IPS DF 6.9 (cell line): Measurements from ENCODE around the gene MINAR2.

Experiments
- DNase-seq: peaks from one replicate; pipeline ENCODE4 v3.0.0-alpha.2; 2013; ENCODE audit warnings: low read depth, low spot score
- H3K27ac ChIP-seq: one replicate; pipeline ENCODE4 v1.5.1; 2013; ENCODE audit warnings: low read length, control low read depth
- H3K27me3 ChIP-seq: 2 replicates; pipeline ENCODE4 v1.6.1; 2013; ENCODE audit warnings: mild to moderate bottlenecking, low read length; ENCODE audit not compliant: control insufficient read depth, insufficient read depth
- H3K36me3 ChIP-seq: 2 replicates; pipeline ENCODE4 v1.6.1; 2013; ENCODE audit warnings: low read length; ENCODE audit not compliant: control insufficient read depth, insufficient read depth
- H3K4me1 ChIP-seq: 2 replicates; pipeline ENCODE4 v1.6.1; 2013; ENCODE audit warnings: low read length; ENCODE audit not compliant: control insufficient read depth, insufficient read depth
- H3K4me3 ChIP-seq: 2 replicates; pipeline ENCODE4 v1.5.1; 2013; ENCODE audit warnings: mild to moderate bottlenecking, low read length
- H3K9me3 ChIP-seq: 2 replicates; pipeline ENCODE4 v1.6.1; 2013; ENCODE audit warnings: low read length, inconsistent platforms; ENCODE audit not compliant: control insufficient read depth, insufficient read depth
- WGBS: extraction: QIAGEN DNeasy Blood & Tissue Kit; methylation state at CpG from one replicate; pipeline ENCODE4 v1.1.7; 2013; ENCODE audit warnings: mixed read lengths, missing lambda C conversion rate; ENCODE audit not compliant: insufficient read length, insufficient coverage; 5-methylcytosine and 5-hydroxymethylcytosine counted together

The MINAR2 gene

GRCh38 chr5:129747572-129748407 is at the start of gene MINAR2:
Gene MINAR2 (plus strand): TSS chr5:129748094. CDS start chr5:129748191, 97 bp downstream.
- WGBS = no CpG with 5 or more reads among the region's 13 CpGs
- H3K4me3 ChIP-seq = no peak within 1 kb of the TSS
- no peaks in the 10 kb centered on the region for H3K4me1 ChIP-seq
- no peak within 1 kb of the TSS for H3K27ac ChIP-seq
- H3K36me3 ChIP-seq = no peaks in the 10 kb centered on the region
- DNase-seq = no peak
- H3K27me3 ChIP-seq = no peaks in the 10 kb centered on the region
- H3K9me3 ChIP-seq = no peaks in the 10 kb centered on the region

GRCh38 chr5:129698661-129699060 is 49.2 kb upstream of the MINAR2 start:
- DNase-seq = no peak
- Histone ChIP-seq H3K4me3 (no peak overlapping the region), H3K27ac (no peak overlapping the region), H3K4me1 (no peaks in the 10 kb centered on the region), H3K27me3 (no peaks in the 10 kb centered on the region), H3K9me3 (no peaks in the 10 kb centered on the region), H3K36me3 (no peaks in the 10 kb centered on the region; the same call in 1 of the 2 replicates)

GRCh38 chr5:129716235-129716634 is 31.7 kb upstream of the MINAR2 start:
- no peaks in the 10 kb centered on the region for H3K27me3 ChIP-seq
- H3K27ac ChIP-seq = no peak overlapping the region
- no peaks in the 10 kb centered on the region for H3K9me3 ChIP-seq
- DNase-seq = no peak
- H3K4me1 ChIP-seq = no peaks in the 10 kb centered on the region
- WGBS = no CpG with 5 or more reads among the region's 1 CpG
- no peak overlapping the region for H3K4me3 ChIP-seq
- H3K36me3 ChIP-seq = no peaks in the 10 kb centered on the region

- no peaks in the 10 kb centered on the region for H3K9me3 ChIP-seq
- no peak overlapping the region for H3K27ac ChIP-seq
- H3K36me3 ChIP-seq = no peaks in the 10 kb centered on the region
- WGBS = no CpG with 5 or more reads among the region's 5 CpGs
- no peak overlapping the region for H3K4me3 ChIP-seq
- H3K4me1 ChIP-seq = no peaks in the 10 kb centered on the region
- H3K27me3 ChIP-seq = no peaks in the 10 kb centered on the region
- no peak for DNase-seq
Measured at GRCh38 chr5:129716651-129717050, 31.2 kb upstream of the MINAR2 start.

DNA sequence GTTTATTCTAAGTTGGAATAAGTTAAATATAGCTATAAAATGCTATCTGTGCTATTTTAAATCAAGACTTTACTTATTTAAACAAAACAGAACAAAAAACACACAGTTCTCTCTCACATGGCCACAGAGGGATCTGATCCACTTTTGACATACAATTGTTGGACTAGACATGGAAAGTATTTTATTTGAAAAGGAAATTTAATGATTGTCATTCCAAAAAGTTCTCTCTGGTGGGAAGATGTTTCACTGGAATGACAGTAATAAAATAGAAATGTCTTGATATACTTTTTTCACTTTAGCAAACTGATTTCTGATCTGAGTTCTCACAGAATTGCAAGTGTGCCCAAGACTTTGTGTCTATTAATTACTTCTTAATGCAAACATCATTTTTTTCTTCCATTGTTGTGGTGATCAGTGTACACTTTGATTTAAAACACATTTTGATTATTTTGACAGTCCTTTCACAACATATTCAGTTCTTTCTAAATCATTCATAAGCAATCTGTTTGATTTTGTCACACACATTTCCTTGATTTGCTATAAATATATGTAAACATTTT is 30.1 kb upstream of the MINAR2 start:
- H3K4me1 ChIP-seq = no peaks in the 10 kb centered on the region
- no peaks in the 10 kb centered on the region for H3K36me3 ChIP-seq

DNA sequence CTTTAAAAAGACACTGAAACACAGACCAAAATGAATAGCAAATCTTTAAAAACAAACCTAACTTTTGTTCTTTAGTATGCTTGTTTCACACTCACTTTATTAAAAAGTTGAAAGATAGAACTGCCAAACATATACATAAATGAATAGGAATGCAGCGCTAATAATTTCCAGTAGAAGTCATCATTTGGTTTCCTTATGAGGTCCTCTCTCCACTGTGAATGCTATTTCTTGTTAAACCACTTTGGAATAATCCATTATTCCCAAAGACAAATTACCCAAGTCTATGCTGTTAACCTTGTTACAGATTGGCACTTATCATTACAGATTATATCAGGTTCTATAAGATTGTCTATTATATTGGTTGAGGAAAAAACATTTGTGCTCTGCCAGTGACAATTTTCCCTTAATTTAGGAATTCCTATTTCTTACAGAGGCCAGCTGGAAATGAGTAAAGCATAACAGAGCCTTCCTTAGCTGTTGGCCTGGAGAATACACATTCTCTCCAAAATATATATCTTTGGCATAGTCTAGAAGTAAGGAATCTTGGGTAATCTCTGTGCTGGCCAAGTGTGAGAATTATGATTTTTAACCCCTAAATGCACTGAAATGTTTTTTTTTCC is 29.3 kb upstream of the MINAR2 start:
- no peak overlapping the region for H3K27ac ChIP-seq
- no peaks in the 10 kb centered on the region for H3K27me3 ChIP-seq
- no peaks in the 10 kb centered on the region for H3K36me3 ChIP-seq
- no peaks in the 10 kb centered on the region for H3K9me3 ChIP-seq
- WGBS = no CpG with 5 or more reads among the region's 1 CpG
- DNase-seq = no peak
- no peak overlapping the region for H3K4me3 ChIP-seq
- peaks cover under 1% of the 10 kb centered on the region; the same call in 1 of the 2 replicates for H3K4me1 ChIP-seq

More for the DNA sequence above, 30.1 kb upstream of the MINAR2 start:
- DNase-seq = no peak
- H3K27me3 ChIP-seq = no peaks in the 10 kb centered on the region
- no peaks in the 10 kb centered on the region for H3K9me3 ChIP-seq
- H3K27ac ChIP-seq = no peak overlapping the region
- no peak overlapping the region for H3K4me3 ChIP-seq

DNA sequence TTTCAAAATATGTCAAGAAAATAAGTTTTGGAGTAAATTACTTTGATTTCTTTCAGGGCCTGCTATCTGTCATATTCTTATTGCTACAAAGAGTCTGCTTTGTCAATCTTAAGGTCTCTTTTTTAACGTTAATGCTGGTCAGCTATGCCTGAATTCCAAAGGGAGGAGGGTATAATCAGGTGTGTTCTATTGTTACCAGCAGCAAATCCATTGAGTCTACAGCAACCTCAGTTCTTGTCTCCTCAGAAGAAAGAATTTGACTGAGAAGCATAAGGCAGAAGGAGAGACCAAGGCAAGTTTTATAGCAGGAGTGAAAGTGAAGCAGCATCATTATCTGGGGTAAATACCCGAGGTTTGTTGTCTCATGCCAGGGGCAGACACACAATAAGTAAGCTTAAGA is 23.7 kb upstream of the MINAR2 start:
- DNase-seq = peak; percentile 20
- peaks cover 5% of the 10 kb centered on the region; the same call in 1 of the 2 replicates for H3K4me1 ChIP-seq
- H3K9me3 ChIP-seq = no peaks in the 10 kb centered on the region
- no peak overlapping the region for H3K4me3 ChIP-seq
- no peaks in the 10 kb centered on the region for H3K36me3 ChIP-seq
- no peaks in the 10 kb centered on the region for H3K27me3 ChIP-seq
- no CpG with 5 or more reads among the region's 2 CpGs for WGBS
- peak overlapping the region; percentile 67 for H3K27ac ChIP-seq

- Histone ChIP-seq H3K4me1 (peaks cover 5% of the 10 kb centered on the region; the same call in 1 of the 2 replicates), H3K36me3 (no peaks in the 10 kb centered on the region), H3K27ac (peak overlapping the region; percentile 67), H3K27me3 (no peaks in the 10 kb centered on the region), H3K9me3 (no peaks in the 10 kb centered on the region), H3K4me3 (no peak overlapping the region)
- WGBS = no CpG with 5 or more reads among the region's 4 CpGs
- DNase-seq = peak; percentile 22
Measured at GRCh38 chr5:129724647-129725046, 23.2 kb upstream of the MINAR2 start.

GRCh38 chr5:129739773-129740172 is 8.1 kb upstream of the MINAR2 start:
- DNase-seq = no peak
- no peaks in the 10 kb centered on the region for H3K4me1 ChIP-seq
- H3K27ac ChIP-seq = no peak overlapping the region
- whole genome bisulfite sequencing = no CpG with 5 or more reads among the region's 2 CpGs
- H3K9me3 ChIP-seq = no peaks in the 10 kb centered on the region
- no peaks in the 10 kb centered on the region for H3K27me3 ChIP-seq
- no peaks in the 10 kb centered on the region for H3K36me3 ChIP-seq
- H3K4me3 ChIP-seq = no peak overlapping the region

DNA sequence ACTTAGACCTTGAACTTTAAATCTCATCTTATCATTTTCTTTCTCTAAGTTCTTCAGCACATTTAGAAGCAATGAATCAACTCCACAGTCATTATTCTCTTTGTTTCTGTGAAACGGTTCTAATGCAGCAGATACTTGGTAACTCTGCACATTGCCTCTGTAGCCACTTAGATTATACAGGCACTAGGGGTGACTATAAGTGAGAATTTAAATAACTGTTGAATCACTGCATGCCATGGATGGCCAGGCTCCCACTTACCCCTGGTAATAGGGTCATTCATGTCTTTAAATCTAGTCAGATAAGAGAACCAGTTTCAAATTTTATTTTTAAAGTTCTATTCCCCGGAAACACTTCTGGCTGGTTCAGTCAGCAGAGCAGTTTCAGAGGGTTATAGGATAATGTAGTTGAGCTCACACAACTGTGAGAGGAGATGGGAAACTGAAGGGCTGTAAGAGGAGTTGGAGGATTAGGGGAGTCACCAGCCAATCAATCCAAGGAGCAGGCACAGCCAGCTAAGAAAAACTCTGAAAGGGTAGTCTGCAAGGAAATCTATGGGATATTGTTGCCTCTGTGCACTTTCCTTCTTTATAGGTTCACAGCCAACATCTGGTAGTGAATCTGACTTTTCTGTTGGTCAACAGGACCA is 4.2 kb upstream of the MINAR2 start:
- Histone ChIP-seq H3K27ac (no peak overlapping the region), H3K4me3 (no peak overlapping the region), H3K27me3 (no peaks in the 10 kb centered on the region), H3K9me3 (no peaks in the 10 kb centered on the region), H3K36me3 (no peaks in the 10 kb centered on the region), H3K4me1 (no peaks in the 10 kb centered on the region)
- no peak for DNase-seq
- no CpG with 5 or more reads among the region's 2 CpGs for WGBS
